ENCODE results near the gene LYL1.

Gene LYL1

DNA sequence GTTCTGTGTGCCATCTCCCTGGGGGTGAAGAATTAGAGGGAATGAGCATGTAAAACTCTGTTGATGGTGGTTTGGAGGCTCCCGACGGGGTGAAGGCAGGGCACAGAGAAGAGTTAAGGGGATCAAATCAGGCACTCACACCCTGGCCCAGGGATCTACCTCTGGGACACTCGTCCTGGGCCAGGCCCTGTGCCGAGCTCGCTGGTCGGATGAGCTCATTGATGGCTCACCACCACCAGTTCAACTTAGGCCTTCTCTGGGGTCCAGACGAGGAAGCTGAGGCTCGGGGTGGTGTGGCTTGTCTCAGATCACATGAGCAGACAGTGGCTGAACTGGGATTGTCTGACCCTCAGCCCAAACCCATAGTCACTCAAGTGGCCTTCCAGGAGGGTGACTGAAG is 17.0 kb upstream of the LYL1 start:
- H3K9me3 Mint-ChIP-seq = no peaks in the 10 kb centered on the region
- TF ChIP-seq, protein P1, sequence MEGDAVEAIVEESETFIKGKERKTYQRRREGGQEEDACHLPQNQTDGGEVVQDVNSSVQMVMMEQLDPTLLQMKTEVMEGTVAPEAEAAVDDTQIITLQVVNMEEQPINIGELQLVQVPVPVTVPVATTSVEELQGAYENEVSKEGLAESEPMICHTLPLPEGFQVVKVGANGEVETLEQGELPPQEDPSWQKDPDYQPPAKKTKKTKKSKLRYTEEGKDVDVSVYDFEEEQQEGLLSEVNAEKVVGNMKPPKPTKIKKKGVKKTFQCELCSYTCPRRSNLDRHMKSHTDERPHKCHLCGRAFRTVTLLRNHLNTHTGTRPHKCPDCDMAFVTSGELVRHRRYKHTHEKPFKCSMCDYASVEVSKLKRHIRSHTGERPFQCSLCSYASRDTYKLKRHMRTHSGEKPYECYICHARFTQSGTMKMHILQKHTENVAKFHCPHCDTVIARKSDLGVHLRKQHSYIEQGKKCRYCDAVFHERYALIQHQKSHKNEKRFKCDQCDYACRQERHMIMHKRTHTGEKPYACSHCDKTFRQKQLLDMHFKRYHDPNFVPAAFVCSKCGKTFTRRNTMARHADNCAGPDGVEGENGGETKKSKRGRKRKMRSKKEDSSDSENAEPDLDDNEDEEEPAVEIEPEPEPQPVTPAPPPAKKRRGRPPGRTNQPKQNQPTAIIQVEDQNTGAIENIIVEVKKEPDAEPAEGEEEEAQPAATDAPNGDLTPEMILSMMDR (IDR thresholded peaks at IDR 0.05; ENCODE audit: unreplicated experiment in 3 of 3) = no peak
- peaks cover 5% of the 10 kb centered on the region for H3K36me3 Mint-ChIP-seq (ENCODE audit: low read depth)
- H3K4me3 Mint-ChIP-seq = peak overlapping the region; percentile 90 to 95 (median 94)
- peaks cover 4% of the 10 kb centered on the region for H3K27me3 Mint-ChIP-seq (ENCODE audit: low read depth)
- peak overlapping the region; percentile 31 to 91 (median 86) for H3K27ac Mint-ChIP-seq
- H3K4me1 Mint-ChIP-seq = peaks cover 35% of the 10 kb centered on the region

DNA sequence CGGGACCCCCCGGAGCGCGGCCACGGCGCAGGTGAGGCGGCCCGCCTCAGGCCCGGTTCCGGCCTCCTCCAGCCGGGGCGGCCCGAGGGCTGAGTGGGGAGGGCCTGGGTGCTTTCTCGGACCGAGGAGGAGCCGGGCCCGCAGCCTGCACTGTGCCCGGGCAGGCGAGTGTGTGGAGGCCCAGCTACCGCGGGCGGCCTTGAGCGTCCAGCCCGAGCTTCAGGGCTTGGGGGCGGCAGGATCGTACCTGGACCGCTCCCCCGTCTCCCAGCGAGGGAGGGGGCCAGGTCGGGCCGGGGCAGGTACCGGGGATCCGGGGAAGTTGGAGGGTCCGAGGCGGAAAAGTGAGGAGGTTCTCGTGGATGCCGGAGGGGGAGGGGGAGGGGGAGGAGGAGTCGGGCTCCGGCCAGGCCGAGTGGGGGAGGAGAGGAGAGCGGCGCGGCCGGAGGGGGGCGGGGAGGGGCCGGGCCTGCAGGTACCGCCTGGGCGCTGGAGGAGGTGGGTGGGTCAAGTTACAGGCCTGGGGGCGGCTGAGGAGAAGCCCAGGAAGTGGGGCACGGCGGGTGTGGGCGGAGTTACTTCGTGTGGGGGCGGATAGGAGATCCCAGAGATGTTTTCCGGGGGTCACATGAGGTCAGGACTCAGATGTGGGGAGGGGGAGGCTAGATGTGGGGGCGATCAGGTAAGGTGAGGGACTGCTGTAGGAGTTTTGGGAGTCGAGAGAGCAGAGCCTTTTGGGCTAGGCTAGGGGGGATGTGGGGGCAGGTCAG is 16.0 kb upstream of the LYL1 start:
- peaks cover 35% of the 10 kb centered on the region for H3K4me1 Mint-ChIP-seq
- peak overlapping the region; percentile 90 to 95 (median 94) for H3K4me3 Mint-ChIP-seq
- peaks cover 4% of the 10 kb centered on the region for H3K27me3 Mint-ChIP-seq (ENCODE audit: low read depth)
- H3K9me3 Mint-ChIP-seq = no peaks in the 10 kb centered on the region
- peak overlapping the region; percentile 31 to 91 (median 86) for H3K27ac Mint-ChIP-seq
- peaks cover 5% of the 10 kb centered on the region for H3K36me3 Mint-ChIP-seq (ENCODE audit: low read depth)
- TF ChIP-seq, protein P1 (IDR thresholded peaks at IDR 0.05; ENCODE audit: unreplicated experiment in 3 of 3) = no peak

DNA sequence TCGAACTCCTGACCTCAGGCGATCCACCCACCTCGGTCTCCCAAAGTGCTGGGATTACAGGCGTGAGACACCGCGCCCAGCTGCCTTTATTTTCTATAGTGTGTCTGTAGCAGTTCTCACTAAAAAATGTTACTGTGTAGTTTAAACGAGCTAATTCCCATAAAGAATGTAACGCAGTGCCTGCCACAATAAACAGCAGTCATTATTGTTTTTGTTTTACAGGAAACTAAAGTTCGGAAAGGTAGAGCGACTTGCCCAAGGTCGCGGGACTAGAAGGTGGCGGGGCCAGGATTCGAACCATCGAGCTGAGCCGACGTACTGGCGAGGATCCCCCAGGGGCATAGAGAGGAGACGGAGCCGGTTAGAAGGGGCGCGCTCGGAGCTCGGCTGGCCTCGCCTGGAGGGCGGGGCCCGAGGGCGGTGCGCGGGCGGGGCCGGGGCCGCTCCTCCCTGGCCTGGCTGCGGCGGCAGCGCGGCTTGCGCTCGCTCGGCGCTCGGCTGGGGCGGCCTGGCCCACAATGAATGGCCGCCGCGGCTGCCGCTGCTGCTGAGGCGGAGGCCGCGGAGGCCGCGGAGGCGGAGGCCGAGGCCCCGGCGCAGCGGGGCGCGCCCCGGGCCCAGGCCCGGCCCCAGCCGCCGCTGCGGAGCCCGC is 15.2 kb upstream of the LYL1 start, which contains the start of gene NACC1:
NACC1 (plus strand) TSS at position 493 of the 652 bp plus-strand sequence. CDS start 16,944 bp downstream, outside the sequence.
- Mint-ChIP-seq H3K4me3 (peak within 1 kb of the TSS; percentile 94 to 97 (median 95)), H3K36me3 (ENCODE audit: low read depth) (peaks cover 5% of the 10 kb centered on the region), H3K4me1 (peaks cover 35% of the 10 kb centered on the region), H3K9me3 (no peaks in the 10 kb centered on the region), H3K27me3 (ENCODE audit: low read depth) (peaks cover 4% of the 10 kb centered on the region), H3K27ac (peak within 1 kb of the TSS; percentile 73 to 91 (median 91))
- TF ChIP-seq, protein P1 (IDR thresholded peaks at IDR 0.05; ENCODE audit: unreplicated experiment in 3 of 3) = no peak

DNA sequence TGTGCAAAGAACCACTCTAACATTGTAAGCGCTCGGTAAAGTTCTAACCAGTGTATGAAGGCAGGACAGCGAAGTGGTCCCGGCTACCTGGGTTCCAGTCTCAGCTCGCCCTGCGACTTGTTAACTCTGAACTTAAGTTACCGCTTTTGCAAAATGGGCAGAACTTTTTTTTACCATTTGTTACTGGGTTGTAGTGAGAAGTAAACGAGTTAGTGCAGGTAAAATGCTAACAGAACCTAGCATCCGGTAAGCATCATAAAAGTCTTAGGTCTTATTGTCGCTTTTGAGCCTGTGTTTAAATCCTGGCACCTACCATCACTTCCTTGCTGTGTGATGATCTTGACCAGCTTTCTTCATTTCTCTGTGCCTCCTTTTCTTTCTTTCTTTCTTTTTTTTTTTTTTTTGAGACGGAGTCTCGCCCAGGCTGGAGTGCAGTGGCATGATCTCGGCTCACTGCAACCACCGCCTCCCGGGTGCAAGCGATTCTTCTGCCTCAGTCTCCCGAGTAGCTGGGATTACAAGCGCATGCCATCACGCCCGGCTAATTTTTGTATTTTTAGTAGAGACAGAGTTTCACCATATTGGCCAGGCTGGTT is 14.6 kb upstream of the LYL1 start:
- Mint-ChIP-seq H3K36me3 (ENCODE audit: low read depth) (peaks cover 8% of the 10 kb centered on the region), H3K27me3 (ENCODE audit: low read depth) (peaks cover 4% of the 10 kb centered on the region), H3K4me3 (peak overlapping the region; percentile 85 to 97 (median 92)), H3K4me1 (peaks cover 35% of the 10 kb centered on the region), H3K9me3 (no peaks in the 10 kb centered on the region), H3K27ac (peak overlapping the region; percentile 73 to 91 (median 86))
- TF ChIP-seq, protein P1 (IDR thresholded peaks at IDR 0.05; ENCODE audit: unreplicated experiment in 3 of 3) = no peak

DNA sequence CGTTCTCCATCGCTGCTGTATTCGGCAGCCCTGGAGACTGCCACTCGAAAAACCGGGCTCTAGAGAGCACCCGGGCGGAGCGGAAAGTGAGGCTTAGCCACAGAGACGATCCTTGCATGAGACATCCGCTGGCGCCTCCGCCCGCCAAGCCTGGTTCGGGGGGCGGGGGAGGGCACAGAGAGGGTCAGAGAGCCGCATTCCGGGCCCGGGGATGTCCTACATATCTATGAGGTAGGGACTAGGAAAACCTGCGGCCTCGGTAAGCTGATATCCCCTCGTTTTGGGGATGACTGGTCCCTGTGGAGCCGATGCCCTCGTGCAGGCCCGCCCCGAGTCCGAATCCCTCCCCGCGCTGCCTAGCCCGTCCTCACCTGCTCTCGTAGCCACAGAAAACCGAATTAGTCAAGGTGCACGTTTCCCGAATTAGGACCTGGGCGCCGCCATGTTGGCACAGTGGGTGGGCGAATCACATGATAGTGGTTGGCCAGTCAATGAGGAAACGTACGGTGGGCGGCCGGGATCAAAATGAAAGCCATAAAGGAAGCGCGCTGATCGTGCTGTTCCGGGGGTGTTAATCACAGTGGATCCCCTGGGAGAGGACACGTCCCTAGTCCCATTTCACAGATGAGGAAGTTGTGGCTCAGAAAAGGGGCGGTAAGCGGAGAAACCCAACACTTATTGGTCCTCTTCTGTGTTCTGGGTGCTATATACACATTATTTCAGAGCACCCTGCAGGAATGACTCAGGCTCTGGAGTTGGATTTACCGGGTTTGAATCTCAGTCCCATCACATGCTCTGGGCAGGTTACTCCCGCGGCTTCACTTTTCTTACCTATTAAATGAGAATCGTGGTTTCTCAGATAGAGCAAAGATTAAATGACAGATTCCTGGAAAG is 13.9 kb upstream of the LYL1 start, which contains the start of gene TRMT1:
TRMT1 (minus strand) TSS at position 459 of the 894 bp plus-strand sequence; CDS start at position 118, 341 bp downstream.
- Mint-ChIP-seq H3K4me1 (peaks cover 30% of the 10 kb centered on the region), H3K4me3 (peak within 1 kb of the TSS; percentile 85 to 97 (median 92)), H3K27me3 (ENCODE audit: low read depth) (peaks cover 4% of the 10 kb centered on the region), H3K36me3 (ENCODE audit: low read depth) (peaks cover 3% of the 10 kb centered on the region), H3K9me3 (no peaks in the 10 kb centered on the region), H3K27ac (peak within 1 kb of the TSS; percentile 73 to 91 (median 86))
- TF ChIP-seq, protein P1 (IDR thresholded peaks at IDR 0.05; ENCODE audit: unreplicated experiment in 3 of 3) = no peak
